DND-41 (cell line): Measurements from ENCODE around the gene GART.

Experiments used
- ATAC-seq: fragments of 200-7000 bp; cut with Tn5 transposase; 3 replicates; pipeline ENCODE4 v1.9.1; 2021; ENCODE audit warnings: low read depth; ENCODE audit not compliant: insufficient read depth
- DNase-seq: peaks from one replicate; pipeline ENCODE4 v3.0.0-alpha.2; 2020
- H2AFZ ChIP-seq: 2 replicates; pipeline ENCODE4 v1.6.0; 2012; ENCODE audit warnings: low read depth, low read length
- H3K27ac ChIP-seq: 2 replicates; pipeline ENCODE4 v1.5.1; 2012; ENCODE audit warnings: low read length, inconsistent platforms
- H3K27me3 ChIP-seq: fragments of 200-600 bp; sonication (generic); 2 replicates; pipeline ENCODE4 v1.6.0; 2012; ENCODE audit warnings: low read length, mild to moderate bottlenecking, inconsistent platforms; ENCODE audit not compliant: insufficient read depth, poor library complexity
- H3K36me3 ChIP-seq: 2 replicates; pipeline ENCODE4 v1.5.1; 2012; ENCODE audit warnings: low read length, inconsistent platforms; ENCODE audit not compliant: insufficient read depth
- H3K4me1 ChIP-seq: 2 replicates; pipeline ENCODE4 v1.5.1; 2012; ENCODE audit warnings: mild to moderate bottlenecking, low read length; ENCODE audit not compliant: insufficient read depth
- H3K4me2 ChIP-seq: 2 replicates; pipeline ENCODE4 v1.6.0; 2012; ENCODE audit warnings: mild to moderate bottlenecking, moderate library complexity, low read length, inconsistent platforms; ENCODE audit not compliant: insufficient read depth
- H3K4me3 ChIP-seq, 2 experiments: fragments of 200-600 bp in 1 of 2; shearing (Covaris generic) in 1 of 2; 2 replicates each; pipeline ENCODE4 v1.5.1; 2012 to 2016; ENCODE audit warnings: inconsistent platforms in 2 of 2, low read length in 2 of 2, mild to moderate bottlenecking in 2 of 2, low read depth in 1 of 2, moderate library complexity in 1 of 2
- H3K79me2 ChIP-seq: 2 replicates; pipeline ENCODE4 v1.6.0; 2012; ENCODE audit warnings: low read length, inconsistent platforms; ENCODE audit not compliant: insufficient read depth
- H3K9ac ChIP-seq: 2 replicates; pipeline ENCODE4 v1.6.0; 2012; ENCODE audit warnings: low read depth, mild to moderate bottlenecking, inconsistent platforms, low read length, moderate library complexity
- H3K9me3 ChIP-seq: 2 replicates; pipeline ENCODE4 v1.5.1; 2012; ENCODE audit warnings: low read length, moderate library complexity, mild to moderate bottlenecking, inconsistent platforms; ENCODE audit not compliant: insufficient read depth, severe bottlenecking
- H4K20me1 ChIP-seq: 2 replicates; pipeline ENCODE4 v1.6.0; 2012; ENCODE audit warnings: low read length; ENCODE audit not compliant: insufficient read depth
- EZH2 ChIP-seq: IDR thresholded peaks from 3 replicates; pipeline ENCODE4 v1.6.1; 2012; ENCODE audit warnings: borderline replicate concordance, low read depth, mild to moderate bottlenecking, moderate library complexity, low read length, inconsistent platforms; ENCODE audit not compliant: severe bottlenecking
- TF ChIP-seq, protein P1 (sequence below): IDR thresholded peaks from 2 replicates; pipeline ENCODE4 v1.5.1; 2012; ENCODE audit warnings: borderline replicate concordance, low read length, moderate library complexity, mild to moderate bottlenecking; ENCODE audit not compliant: poor library complexity, severe bottlenecking; ENCODE audit errors: extremely low read depth

Gene GART

DNA sequence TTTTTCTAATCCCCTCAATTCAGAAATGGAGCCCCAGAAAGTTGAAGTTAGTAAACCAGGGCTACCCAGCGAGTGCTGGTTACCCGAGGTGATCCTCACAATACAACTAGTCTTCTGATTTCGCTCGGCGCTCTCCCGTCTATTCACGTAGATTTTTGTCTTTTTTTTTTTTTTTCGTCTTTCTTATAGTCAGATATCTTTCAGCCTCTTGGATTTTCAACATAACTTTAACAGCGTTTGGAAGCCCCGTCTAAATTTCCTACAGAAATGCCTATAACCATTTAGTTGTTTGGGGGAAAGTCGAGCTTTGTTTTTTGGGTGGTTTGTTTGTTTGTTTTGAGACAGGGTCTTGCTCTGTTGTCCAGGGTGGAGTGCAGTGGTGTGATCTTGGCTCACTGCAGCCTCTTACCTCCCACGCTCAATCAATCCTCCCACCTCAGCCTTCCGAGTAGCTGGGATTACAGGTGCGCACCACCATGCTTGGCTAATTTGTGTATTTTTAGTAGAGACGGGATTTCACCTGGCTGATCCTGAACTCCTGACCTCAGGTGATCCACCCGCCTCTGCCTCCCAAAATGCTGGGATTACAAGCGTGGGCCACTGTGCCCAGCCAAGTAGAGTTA, 61.3 kb downstream of the GART start:
- Histone ChIP-seq H3K4me1 (peaks cover 18% of the 10 kb centered on the region), H3K27ac (peak overlapping the region; percentile 71), H4K20me1 (peaks cover 4% of the 10 kb centered on the region; the same call in 1 of the 2 replicates), H3K9ac (peak overlapping the region; percentile 77), H3K36me3 (no peaks in the 10 kb centered on the region), H3K4me3 (peak overlapping the region; percentile 59 to 78; a peak in 3 of 4 replicates), H2AFZ (peak overlapping the region; percentile 94), H3K79me2 (peaks cover 19% of the 10 kb centered on the region), H3K9me3 (no peaks in the 10 kb centered on the region), H3K4me2 (peak overlapping the region; percentile 90), H3K27me3 (no peaks in the 10 kb centered on the region)
- no peak for ATAC-seq
- no peak for DNase-seq
- no peak for TF ChIP-seq EZH2
- TF ChIP-seq, protein P1, sequence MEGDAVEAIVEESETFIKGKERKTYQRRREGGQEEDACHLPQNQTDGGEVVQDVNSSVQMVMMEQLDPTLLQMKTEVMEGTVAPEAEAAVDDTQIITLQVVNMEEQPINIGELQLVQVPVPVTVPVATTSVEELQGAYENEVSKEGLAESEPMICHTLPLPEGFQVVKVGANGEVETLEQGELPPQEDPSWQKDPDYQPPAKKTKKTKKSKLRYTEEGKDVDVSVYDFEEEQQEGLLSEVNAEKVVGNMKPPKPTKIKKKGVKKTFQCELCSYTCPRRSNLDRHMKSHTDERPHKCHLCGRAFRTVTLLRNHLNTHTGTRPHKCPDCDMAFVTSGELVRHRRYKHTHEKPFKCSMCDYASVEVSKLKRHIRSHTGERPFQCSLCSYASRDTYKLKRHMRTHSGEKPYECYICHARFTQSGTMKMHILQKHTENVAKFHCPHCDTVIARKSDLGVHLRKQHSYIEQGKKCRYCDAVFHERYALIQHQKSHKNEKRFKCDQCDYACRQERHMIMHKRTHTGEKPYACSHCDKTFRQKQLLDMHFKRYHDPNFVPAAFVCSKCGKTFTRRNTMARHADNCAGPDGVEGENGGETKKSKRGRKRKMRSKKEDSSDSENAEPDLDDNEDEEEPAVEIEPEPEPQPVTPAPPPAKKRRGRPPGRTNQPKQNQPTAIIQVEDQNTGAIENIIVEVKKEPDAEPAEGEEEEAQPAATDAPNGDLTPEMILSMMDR, result no peak

DNA sequence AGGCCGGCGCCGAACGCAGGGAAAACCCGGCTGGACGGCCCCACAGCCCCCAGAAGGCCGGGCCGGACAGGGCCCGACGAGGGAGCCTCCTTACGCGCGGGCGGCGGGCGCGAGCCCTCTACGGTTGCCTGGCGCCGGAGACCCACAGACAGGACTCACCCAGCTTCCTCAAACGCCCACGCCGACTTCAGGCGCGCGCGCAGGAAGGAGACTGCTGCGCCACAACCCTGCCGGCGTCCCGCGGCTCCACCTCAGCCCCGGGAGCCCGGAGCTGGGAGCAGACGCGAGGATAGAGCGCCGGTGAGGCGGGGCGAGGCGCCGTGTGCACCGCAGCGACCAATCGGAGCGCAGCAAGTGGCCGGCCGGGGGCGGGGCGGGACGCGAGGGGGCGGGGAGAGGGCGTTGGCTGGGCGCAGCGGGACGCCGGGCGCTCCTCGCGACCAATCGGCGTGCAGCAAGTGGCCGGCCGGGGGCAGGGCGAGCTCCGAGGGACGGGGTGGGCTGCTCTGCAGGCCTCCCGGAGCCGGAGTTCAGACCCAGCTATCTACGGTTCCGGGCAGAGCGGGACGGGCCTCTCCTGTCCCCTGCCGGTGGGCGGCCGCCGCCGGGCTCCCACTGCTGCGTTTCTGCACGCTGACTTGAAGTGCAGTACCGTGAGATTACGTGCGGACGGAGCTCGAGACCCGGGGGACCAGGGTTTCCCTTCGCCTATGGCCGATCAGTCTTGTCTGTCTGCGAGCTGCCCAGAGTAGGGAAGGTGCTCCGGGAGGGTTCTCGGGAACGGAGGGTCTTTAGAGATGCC, 62.0 kb downstream of the GART start, which contains the start of gene TMEM50B:
TSS of gene TMEM50B (minus strand) at position 296 of the 802 bp plus-strand sequence. CDS start 11,089 bp downstream, outside the sequence.
- TF ChIP-seq, protein P1, result peak; percentile 49
- no peak for TF ChIP-seq EZH2
- peak within 1 kb of the TSS; percentile 71 for H3K27ac ChIP-seq
- peak; percentile 93 for ATAC-seq

DNA sequence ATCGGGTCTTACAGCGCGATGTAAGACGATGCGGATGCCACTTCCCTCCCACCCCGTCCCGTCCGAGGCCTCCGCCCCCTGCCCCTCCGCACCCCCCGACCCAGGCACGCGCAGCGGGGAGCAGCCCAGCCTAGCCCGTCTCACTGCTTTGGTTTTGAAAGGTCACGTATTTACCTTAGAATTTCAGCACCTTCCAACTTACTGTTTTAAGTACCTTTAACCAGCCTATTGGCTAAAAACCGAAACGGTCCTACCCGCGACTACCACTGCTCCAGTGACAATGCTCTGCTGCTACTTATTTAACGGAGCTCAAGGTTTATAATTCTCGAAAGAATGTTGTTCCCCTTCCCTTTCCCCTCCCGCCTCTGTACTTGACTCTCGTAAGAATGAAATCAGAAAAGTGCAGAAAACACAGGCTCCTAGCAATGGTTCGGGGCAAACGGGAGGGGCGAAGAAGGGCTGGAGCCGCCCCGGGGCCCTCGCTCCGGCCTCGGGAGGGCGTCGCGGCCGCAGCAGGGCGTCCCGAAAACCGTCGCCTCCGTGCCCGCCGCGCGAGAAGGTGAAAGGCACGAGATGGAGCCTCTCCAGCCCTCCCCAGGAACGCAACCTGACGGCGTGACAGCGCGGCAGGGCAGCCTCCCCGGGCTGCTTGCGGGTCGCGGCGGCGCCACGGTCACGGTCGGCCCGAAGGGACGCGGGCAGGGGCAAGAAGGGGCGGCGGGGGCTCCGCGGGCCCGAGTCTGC, 62.8 kb downstream of the GART start:
- H4K20me1 ChIP-seq, result peaks cover 4% of the 10 kb centered on the region; the same call in 1 of the 2 replicates
- H2AFZ ChIP-seq, result peak overlapping the region; percentile 91
- peak; percentile 52 for DNase-seq
- no peaks in the 10 kb centered on the region for H3K27me3 ChIP-seq
- H3K4me3 ChIP-seq, result peak overlapping the region; percentile 77 to 78
- H3K4me2 ChIP-seq, result peak overlapping the region; percentile 90
- H3K4me1 ChIP-seq, result peaks cover 18% of the 10 kb centered on the region
- H3K79me2 ChIP-seq, result peaks cover 19% of the 10 kb centered on the region
- peak overlapping the region; percentile 63 for H3K27ac ChIP-seq
- TF ChIP-seq, protein P1, result peak; percentile 20
- TF ChIP-seq EZH2, result no peak
- H3K9ac ChIP-seq, result peak overlapping the region; percentile 85
- H3K36me3 ChIP-seq, result no peaks in the 10 kb centered on the region
- ATAC-seq, result peak; percentile 13
- no peaks in the 10 kb centered on the region for H3K9me3 ChIP-seq

More for the DNA sequence above, 62.0 kb downstream of the GART start, which contains the start of gene TMEM50B:
- Histone ChIP-seq H3K27me3 (no peaks in the 10 kb centered on the region), H3K9me3 (no peaks in the 10 kb centered on the region), H3K79me2 (peaks cover 19% of the 10 kb centered on the region), H4K20me1 (peaks cover 4% of the 10 kb centered on the region; the same call in 1 of the 2 replicates), H3K4me2 (peak within 1 kb of the TSS; percentile 90), H3K36me3 (no peaks in the 10 kb centered on the region), H2AFZ (peak within 1 kb of the TSS; percentile 94), H3K4me1 (peaks cover 18% of the 10 kb centered on the region), H3K9ac (peak within 1 kb of the TSS; percentile 85), H3K4me3 (peak within 1 kb of the TSS; percentile 77 to 78)
- peak; percentile 97 for DNase-seq
